Activated naive CD4-positive, alpha-beta T cell (primary cell): ENCODE data around the gene MAP3K15.

Source experiments
- DNase-seq, 4 experiments: peaks; one replicate each; lab custom pipeline; 2025; lab: John Stamatoyannopoulos, UW

Gene MAP3K15

DNA sequence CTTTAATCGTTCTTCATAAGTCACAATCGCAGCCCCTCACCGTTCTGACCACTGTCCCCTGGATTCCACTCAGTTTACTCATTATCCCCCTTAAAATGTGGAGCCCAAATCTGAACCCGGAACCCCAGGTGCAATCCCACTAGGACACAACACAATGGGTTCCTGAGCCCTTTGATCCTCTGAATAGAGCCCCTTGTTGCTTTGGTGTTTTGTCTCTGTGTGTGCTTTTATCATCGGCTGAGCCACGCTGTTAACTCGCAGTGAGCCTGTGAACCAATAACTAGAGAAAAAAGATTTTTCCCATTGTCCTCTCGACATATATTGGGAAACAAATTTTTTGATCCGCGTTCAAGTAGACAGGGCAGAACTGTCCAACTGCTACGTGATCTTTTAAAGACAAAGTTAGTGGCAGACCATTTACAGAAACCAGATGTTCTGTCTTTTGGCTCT is 172.2 kb downstream of the MAP3K15 start:
- DNase-seq, result no peak

DNA sequence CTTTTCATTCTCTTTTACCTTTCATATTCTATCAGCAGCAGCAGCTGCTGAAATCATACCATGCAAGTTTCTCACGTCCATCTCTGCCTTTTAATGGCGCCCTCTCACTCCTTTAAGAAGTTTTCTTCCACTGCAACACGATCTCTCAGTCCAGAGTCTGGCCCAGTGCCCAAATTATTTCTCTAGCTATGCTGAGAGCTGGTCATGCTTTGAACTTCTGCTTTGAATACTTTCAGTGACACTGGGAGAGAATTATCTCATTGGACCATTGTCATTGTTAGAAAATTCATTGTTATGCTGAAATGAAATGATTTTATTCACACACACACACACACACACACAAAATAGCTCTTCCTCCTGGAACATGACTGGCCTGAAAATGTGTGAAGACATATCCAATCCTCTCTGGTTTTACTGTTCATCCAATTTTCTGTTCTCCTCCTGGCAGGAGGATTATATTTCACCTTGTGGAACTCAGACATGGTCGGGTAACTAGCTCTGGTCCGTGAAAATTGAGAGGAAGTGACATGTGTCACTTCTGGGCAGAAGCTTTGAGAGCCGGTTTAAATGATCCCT is 172.9 kb downstream of the MAP3K15 start:
- no peak for DNase-seq

DNA sequence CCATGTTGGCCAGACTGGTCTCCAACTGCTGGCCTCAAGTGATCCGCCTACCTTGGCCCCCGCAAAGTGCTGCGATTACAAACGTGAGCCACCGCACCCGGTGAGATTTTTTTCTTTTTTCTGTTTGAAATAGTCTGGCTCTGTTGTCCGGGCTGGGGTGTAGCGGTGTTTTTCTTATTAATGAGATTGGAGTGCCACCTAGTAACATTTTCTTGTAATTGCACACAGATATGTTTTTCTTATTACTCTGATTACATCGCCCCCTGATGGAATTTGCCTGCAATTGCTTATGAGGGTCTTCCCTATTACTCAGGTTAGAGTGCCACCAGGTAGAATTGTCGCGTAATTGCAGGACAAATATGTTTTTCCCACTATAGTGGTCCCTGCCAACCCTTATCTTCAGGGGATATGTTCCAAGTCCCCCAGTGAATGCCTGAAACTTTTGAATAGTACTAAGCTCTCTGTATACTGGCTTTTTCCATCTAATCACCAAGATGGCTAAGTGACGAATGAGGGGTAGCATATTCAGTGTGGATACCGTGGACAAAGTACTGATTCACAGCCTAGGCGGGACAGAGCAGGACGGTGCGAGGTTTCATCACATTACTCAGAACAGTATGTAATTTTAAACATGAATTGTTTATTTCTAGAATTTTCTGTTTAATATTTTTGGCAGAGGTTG is 180.2 kb downstream of the MAP3K15 start:
- no peak for DNase-seq

GRCh38 chrX:19332983-19333382 is 182.3 kb downstream of the MAP3K15 start:
- DNase-seq, result no peak

- no peak for DNase-seq
These were observed 183.5 kb downstream of the MAP3K15 start for GRCh38 chrX:19331831-19332230.

- DNase-seq, result no peak
These were observed 188.7 kb downstream of the MAP3K15 start for GRCh38 chrX:19326567-19326966.
